HG03439 (cell line): ENCODE results near the gene CCSER1.
"Not testable (repeated sequence)": the region's sequence is repeated elsewhere in the genome, so short reads cannot be mapped to it uniquely, and the experiment has no call there.

Experiments
- ATAC-seq: cut with Tn5 transposase; IDR thresholded peaks from one replicate; pipeline ENCODE4 v1.9.1; 2021; ENCODE audit warnings: mild to moderate bottlenecking, moderate library complexity; ENCODE audit not compliant: unreplicated experiment

The CCSER1 gene

DNA sequence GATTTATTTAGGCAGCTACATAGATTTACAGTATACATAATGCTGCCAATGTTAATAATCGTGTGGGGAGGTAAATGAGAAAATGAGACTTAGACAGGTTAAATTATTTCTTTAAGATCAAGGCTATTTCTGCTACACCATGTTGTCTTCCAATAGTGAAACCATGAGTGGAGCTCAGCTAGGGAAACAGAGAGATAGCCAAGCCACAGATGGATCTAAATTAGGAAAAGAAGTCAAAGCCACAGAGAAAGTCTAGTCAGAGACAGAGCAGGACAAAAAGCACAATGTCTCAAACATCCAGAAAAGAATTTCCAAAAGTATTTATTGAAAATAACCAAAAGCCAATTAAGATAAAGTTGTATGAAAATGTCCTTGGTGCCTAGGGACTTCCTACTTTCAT, 1309.4 kb downstream of the CCSER1 start:
- no peak for ATAC-seq

DNA sequence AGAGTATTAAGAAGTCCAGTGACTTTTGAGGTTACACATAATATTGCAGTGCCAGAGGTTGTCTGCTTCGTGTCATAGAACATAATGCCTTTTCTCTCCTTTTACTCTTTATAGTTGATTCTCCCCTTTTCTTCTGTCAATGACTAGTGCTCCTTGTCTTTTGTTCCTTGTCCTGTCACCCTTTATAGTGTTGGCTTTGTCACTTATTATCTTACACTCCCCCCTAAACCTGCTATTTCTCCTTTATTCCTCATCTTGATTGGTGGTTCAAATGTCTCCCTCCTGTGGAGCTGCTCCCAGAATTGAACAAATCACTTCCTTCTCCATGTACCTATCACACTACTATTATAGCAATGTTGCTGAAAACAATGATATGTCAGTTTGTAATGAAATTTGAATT, 1320.0 kb downstream of the CCSER1 start:
- ATAC-seq = no peak

DNA sequence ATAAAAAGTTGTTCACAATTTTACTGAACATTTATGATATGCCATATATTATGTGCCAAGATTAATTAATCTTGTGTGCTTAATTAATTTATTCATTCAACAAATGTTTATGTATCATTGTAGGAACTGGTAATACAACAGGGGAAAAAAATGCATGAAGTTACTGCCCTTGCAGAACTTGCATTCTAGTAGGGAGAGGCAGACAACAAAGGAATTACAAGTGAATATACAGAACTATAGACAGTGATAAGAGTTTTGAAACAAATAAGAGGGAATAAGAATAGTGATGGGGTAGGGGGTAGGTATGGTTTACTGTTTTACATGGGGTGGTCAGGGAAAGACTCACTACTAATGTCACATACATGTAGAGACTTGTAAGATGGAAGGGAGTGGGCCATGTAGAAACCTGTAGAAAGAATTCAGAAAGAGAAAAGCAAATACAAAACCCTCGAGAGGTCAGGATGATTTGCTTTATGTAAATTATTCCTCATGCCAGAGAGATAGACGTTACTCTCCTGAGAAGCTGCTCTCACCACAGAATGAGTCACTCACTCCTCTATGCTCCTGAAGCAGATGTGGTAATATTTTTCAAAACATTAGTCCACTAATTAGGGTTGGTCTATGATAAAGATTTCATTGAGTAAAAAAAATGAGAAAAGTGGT, 1321.6 kb downstream of the CCSER1 start:
- no peak for ATAC-seq

DNA sequence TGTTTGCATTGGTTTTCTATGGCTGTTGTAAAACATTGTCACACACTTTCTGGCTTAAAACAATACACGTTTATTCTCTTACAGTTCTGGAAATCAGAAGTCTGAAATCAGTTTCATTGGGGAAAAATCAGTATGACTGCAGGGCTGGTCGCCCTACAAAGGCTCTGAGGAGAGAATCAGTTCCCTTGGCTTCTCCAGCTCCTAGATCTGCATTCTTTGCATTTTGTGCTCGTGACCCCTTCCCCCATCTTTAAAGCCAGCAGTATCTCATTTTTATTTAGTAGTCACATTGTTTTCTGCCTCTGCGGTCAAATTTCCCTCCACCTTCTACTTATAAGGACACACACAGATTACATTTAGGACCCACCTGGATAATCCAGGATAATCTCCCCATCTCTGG, 1326.9 kb downstream of the CCSER1 start:
- no peak for ATAC-seq

DNA sequence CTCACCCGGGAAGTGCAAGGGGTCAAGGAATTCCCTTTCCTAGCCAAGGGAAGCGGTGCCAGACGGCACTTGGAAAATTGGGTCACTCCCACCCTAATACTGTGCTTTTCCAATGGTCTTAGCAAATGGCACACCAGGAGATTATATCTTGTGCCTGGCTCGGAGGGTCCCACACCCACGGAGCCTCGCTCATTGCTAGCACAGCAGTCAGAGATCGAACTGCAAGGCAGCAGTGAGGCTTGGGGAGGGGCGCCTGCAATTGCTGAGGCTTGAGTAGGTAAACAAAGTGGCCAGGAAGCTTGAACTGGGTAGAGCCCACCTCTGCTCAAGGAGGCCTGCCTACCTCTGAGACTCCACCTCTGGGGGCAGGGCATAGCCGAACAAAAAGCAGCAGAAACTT, 1335.4 kb downstream of the CCSER1 start:
- not testable (repeated sequence) for ATAC-seq

DNA sequence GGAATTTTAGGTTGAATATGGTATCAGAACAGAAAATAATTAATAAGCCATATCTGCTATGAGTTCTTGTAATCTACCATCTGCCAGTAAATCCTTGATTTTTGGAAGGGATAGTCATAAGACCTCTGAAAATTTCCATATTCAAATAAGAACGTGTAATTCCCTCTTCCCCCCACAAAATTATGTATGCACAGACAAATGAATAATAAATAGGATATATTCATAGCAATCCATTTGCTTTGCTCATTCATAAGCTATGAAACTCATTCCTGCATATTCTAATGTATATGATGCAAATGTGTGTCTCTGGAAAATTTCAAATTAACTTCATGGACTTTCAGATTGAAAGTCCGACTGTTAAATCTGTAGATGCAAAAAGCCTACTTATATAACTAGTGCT, 1343.5 kb downstream of the CCSER1 start:
- ATAC-seq = no peak

DNA sequence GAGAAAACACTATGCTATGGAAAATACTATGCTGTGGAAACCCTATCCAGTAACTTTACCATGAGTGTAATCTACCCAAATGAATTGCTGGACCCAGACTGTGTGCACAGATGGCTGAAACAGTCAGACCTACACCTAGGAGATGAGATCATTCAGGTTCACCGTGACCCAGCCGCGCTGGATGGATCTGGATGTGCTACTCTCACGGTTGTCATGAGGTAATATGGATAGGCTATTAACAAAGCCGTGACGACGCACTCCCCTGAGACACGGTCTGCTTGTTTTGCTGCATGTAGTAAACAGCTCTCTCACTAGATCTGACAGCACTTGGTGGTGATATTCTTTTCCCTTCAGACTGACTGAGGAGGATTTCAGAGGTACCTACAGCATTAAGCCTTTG, 1344.1 kb downstream of the CCSER1 start:
- ATAC-seq = no peak

DNA sequence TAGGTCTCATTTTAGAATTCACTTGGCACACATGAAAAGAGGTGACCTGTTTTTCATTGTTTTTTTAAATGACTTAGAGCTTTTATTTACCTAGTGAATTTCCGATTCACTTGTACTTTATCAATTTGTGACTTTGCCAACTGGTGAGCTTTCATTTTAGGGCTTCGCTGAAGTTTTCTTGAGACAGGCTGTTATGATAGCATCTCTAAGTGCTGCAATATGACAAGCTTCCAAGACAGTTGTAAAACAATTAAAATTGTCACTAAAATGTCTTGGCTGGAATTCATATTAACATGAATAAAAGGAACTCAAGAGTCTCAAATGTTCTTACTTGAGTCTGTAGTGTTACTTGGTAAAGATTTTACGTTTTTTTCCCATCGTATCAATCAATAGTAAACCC, 1344.9 kb downstream of the CCSER1 start:
- no peak for ATAC-seq

DNA sequence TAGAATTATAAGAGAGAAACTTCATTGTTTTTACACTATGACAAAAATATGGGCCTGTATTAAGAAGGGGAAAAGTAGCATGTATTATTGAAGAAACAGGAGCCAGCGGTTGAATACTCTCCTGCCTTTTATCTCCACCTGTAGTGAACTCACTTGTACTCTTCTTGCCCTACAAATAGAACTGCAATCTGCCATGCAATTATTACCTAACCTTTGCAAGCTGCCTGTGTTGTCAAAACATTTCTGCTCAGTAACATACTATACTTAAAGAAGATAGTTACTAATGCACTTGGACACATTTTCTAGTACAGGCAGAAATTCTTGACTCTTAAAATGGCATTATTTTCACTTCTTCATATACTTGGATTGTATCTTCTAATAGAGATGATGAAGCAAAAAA, 1358.2 kb downstream of the CCSER1 start:
- no peak for ATAC-seq

DNA sequence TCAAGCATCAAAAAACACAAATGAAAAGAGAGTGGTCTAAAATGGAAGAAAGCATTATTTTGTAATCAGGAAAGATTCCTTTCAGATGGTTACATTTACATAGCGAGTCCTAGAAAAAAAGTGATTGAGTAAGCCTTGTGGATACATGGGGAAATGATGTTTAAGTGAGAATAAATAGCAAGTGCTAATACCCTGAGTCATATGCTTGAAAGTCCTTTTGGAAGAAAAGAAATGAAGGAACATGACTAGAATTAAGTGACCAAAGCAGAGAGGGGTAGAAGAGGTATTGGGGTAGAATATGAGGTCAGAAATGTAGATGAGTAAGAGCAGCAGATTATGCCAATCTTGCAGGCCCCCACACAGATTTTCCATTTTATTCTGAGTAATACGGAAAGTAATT, 1361.8 kb downstream of the CCSER1 start:
- no peak for ATAC-seq

DNA sequence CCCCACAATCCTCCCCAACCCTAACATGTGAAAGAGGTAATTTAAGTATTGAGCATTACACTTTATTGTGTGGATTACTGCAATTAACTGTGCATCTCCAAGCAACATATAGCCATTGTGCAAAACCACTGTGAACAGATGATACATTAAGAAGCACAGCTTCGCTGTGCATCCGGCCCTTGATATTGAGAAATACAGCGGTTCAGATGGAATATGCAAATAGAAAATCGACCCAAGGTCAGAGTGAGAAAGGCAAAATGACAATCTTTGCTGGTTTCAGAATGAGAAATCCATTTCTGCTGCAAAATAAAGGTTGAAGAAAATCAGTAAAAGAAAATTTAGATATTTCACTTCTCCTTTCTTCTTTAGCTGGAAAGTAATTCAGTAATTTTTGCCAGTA, 1370.7 kb downstream of the CCSER1 start:
- ATAC-seq = no peak

DNA sequence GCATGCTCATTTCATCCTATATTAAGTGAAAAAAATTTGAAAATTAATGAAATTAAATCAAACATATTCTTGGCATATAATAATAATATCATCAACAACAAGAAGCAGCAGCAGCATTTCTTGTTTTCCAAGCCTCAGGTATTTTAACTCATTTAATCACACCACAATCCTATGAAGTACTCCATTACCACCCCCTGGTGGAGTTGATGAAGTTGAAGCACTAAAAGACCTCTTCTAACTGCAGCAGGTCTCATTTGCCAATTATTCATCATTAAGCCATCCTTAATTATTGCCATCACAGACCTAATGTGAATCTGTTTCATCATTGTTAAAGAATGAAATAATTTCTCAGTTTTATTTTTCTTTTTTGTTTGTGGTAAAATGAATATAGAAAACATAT, 1375.2 kb downstream of the CCSER1 start:
- no peak for ATAC-seq

DNA sequence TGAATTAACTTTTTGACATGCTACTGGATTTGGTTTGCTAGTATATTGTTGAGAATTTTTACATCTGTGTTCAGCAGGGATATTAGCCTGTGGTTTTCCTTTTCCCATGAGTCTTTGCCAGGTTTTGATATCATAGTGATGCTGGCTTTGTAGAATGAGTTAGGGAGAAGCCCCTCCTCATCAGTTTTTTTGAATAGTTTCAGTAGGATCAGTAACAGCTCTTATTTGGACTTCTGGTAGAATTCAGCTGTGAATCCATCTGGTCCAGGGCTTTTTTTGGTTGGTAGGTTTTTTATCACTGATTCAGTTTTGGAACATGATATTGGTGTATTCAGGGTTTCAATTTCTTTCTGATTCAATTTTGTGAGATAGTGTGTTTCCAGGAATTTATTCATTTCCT, 1386.1 kb downstream of the CCSER1 start:
- ATAC-seq = no peak

DNA sequence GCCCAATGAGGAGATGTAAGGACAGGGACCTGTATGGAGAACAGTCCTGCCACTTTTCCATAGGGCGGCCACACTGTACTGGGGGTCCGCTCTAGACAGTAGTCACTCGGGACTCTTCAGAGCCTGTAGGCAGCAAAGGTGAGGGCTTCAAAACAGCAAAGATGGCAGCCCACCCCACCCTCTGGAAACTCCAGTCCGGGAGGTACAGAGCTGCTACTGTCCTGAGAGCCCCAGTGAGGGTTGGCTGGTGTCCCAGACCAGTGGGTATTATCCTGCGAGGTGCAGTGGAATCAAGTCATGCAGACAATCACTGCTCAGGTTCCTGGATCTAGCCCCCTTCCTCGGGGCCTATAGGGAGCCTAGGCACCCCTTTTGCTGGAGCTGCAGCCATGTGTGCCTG, 1392.0 kb downstream of the CCSER1 start:
- no peak for ATAC-seq

DNA sequence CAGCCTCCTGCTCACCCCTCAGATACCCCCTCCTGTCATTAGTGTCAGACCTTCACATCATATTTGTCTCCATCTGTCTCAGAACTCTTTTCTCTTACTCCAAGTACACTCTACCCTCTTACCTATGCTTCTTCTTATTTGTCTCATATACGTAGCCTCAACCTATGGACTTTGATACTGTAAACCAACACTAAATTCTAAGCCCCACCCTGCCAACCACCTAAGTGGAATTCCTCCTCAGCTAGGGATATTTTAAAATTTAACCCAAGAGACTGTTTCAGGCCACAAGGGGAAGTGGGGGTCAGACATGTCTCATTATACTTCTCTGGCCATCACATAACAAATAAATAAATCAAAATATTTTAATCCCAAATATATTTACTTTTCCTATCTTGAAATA, 1398.4 kb downstream of the CCSER1 start:
- no peak for ATAC-seq

DNA sequence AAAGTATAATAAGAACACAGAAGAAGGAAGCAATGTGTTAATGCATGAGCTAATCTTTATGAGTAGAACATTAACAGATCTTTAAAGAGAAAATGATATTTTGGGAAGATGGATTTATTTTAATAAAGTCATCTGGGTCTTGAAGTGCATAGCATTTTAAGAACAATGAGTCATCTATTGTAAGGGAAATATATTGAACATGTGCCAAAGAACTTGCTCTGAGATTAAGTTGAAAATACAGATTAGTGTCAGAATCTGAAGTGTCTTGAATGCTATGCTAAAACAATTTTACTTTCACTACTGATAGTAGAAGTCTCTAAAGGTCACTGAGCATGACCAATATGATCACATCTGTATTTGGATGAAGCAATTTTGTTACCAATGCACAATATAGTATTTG, 1399.9 kb downstream of the CCSER1 start:
- no peak for ATAC-seq

DNA sequence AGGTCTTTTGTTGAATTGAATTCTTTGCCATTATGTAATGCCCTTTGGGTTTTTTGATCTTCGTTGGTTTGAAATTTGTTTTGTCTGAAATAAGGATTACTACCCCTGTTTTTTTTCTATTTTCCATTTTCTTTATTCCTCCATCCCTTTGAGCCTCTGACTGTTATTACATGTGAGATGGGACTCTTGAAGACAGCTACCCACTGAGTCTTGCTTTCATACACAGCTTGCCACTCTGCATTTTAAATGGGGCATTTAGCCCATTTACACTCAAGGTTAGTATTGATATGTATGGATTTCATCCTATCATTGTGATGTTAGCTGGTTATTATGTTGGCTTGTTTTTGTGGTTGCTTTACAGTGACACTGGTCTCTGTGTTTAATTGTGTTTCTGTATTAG, 1440.4 kb downstream of the CCSER1 start:
- ATAC-seq = no peak

DNA sequence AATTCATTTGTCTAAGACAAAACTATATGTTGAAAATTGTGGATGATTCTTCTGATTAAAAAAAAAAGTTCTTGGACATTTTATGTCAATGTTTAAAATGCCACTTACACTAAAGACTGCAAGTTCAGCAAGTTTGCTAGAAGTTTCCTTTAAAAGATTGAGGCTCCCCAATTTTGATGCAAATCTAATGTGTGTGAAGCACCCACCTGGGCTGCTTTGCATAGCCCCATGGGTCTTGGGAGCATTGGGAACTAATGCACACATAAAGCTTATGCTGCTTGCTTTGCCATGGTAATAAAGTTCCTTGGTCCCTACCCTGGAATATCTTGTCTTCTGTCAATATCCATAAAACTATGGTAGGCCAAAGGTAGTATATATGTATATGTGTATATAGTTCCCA, 1450.7 kb downstream of the CCSER1 start:
- no peak for ATAC-seq

DNA sequence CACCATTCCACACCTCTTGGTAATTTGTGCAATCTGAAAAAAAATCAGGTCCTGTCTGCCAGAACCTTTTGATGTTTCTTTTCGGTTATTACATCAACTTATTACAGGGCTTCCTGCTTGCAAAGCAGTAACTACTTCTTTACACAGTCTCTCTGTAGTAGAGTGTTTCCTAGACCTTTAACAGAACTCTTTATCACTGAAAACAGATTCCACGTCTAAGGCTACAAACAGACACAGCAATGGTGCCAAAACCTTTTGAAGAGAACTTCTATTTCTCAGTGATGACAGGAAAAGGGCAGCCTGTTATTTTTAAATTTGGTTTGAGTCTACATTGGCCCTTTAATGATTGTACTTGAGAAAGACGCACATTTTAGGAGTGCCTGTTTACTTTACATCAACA, 1463.1 kb downstream of the CCSER1 start:
- ATAC-seq = no peak

DNA sequence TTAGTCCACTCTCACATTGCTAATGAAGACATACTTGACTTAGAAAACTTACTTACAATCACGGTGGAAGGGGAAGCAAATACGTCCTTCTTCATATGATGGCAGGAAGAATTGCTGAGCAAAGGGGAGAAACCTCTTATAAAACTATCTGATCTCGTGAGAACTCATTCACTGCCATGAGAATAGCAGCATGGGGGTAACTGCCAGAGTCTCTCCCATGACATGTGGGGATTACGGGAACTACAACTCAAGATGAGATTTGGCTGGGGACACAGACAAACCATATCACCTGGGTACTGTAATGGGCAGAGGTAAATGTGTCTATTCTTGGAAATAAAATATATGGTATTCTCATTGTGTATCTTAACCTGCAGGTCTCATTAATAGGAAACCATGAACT, 1464.9 kb downstream of the CCSER1 start:
- no peak for ATAC-seq

DNA sequence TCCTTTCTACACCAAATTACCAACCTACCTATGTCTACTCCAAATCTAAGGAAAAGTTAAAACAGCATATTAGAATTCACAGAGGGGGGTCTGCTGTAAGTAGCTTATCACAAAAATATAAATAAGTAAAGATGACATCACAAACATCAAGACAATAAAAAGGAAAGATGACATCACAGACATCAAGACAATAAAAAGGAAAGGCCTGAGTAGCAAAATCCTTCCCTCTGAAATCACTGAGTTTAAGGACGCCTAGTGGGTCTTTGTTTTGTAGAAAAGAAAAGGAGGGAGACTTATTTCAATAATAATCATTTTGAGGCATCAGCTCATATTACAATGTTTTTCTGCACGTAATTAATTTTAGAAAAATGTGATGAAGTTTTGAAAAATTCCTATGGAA, 1469.5 kb downstream of the CCSER1 start:
- no peak for ATAC-seq

DNA sequence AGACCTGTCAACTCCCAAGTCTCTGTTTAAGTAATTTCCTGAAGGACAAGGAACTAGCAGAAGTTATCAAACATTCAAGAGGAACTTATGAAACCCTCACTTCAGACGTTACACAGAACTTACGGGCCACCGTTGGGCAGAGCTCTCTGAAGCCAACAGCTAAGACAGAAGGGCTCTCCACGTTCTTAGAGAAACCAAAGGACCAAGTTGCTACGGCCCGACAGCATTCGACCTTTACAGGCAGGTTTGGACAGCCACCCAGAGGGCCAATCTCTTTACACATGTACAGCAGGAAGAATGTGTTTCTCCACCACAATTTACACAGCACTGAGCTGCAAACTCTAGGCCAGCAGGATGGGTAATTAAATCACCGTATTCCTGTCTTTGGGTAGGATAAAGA, 1471.5 kb downstream of the CCSER1 start:
- no peak for ATAC-seq

DNA sequence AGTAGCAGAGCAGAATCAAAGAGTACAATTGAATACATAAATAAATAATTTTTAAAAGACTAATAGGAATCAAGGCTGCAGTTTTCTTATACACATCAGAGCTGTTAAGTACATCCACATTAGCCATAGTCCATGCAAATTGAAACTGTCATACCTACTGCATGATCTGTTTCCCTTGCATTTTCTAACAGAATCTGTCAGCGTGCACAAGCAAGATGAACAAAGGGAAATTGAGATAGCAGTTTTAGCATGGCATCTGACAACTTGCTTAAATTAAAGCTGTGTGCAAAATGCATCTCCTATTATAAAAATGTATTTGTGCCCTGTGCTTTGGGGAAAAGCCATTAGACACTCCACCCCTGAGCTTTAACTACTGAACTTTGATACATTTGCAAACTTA, 1473.1 kb downstream of the CCSER1 start:
- ATAC-seq = no peak

DNA sequence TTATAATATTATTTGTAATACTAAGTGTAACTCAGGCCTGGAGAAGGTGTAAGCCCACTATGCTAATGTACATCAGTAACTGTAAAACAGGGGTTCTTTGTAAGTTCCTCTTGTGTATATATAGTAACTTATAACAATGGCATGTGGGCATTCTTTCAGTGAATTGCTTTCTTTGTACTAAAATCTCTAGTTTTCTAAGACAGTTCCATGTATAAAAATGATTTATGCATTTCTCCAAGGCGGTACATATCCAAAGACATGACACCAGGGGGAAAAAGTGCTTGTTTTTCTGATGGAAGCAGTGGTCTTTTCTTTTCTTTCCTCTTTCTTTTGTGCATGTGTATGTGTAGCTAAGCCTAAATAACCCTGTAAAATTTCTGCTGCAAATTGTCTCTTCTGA, 1474.2 kb downstream of the CCSER1 start:
- no peak for ATAC-seq
